H1 (cell line): ENCODE measurements around the gene GPA33.

Experiments
- CBX5 ChIP-seq: fragments of 300-800, 300-1000 bp; sonication (generic); IDR thresholded peaks from 2 replicates; pipeline ENCODE4 v1.7.1; 2016; ENCODE audit warnings: antibody characterized with exemption, low read length, low read depth
- CTCF ChIP-seq, 3 experiments: IDR thresholded peaks; 1 replicate in 2 of 3; 2 replicates in 1 of 3; pipeline versions ENCODE4 v1.5.1 to v1.6.1; 2011; ENCODE audit warnings: low read length in 3 of 3, mild to moderate bottlenecking in 3 of 3, inconsistent platforms in 2 of 3, low read depth in 1 of 3, moderate library complexity in 1 of 3; ENCODE audit not compliant: insufficient read depth in 1 of 3; ENCODE audit errors: control extremely low read depth in 1 of 3
- GABPA ChIP-seq: IDR thresholded peaks from 2 replicates; pipeline ENCODE4 v1.6.1; 2011; ENCODE audit warnings: mild to moderate bottlenecking, low read length, moderate library complexity, borderline replicate concordance; ENCODE audit not compliant: insufficient read depth
- JUN ChIP-seq: IDR thresholded peaks from 2 replicates; pipeline ENCODE4 v1.6.1; 2011; ENCODE audit warnings: low read depth, mild to moderate bottlenecking, improper control_type of control experiment, low read length
- JUND ChIP-seq: IDR thresholded peaks from 2 replicates; pipeline ENCODE4 v1.6.1; 2011; ENCODE audit warnings: mild to moderate bottlenecking, improper control_type of control experiment, low read length
- MAX ChIP-seq: IDR thresholded peaks from 2 replicates; pipeline ENCODE4 v1.6.1; 2012; ENCODE audit warnings: inconsistent platforms
- RAD21 ChIP-seq, 2 experiments: IDR thresholded peaks in 1 of 2; conservative IDR thresholded peaks in 1 of 2; 2 replicates each; pipeline ENCODE4 v1.6.1; 2011; ENCODE audit warnings: low read depth in 2 of 2, low read length in 2 of 2, improper control_type of control experiment in 1 of 2, inconsistent platforms in 1 of 2, mild to moderate bottlenecking in 1 of 2, moderate library complexity in 1 of 2
- RNF2 ChIP-seq: fragments of 200-900, 300-1000 bp; sonication (generic); IDR thresholded peaks from 2 replicates; pipeline ENCODE4 v1.7.1; 2016; ENCODE audit warnings: borderline replicate concordance, low read depth, mild to moderate bottlenecking, antibody characterized with exemption, low read length; ENCODE audit not compliant: poor library complexity, severe bottlenecking; ENCODE audit errors: missing control alignments
- SIX5 ChIP-seq: IDR thresholded peaks from 2 replicates; pipeline ENCODE4 v1.6.1; 2011; ENCODE audit warnings: mild to moderate bottlenecking, low read depth, low read length
- SUZ12 ChIP-seq: fragments of 200-600 bp; sonication (generic); IDR thresholded peaks from 2 replicates; pipeline ENCODE4 v1.6.1; 2012; ENCODE audit warnings: mild to moderate bottlenecking, inconsistent platforms, low read length, moderate library complexity, mixed read lengths
- TAF1 ChIP-seq: IDR thresholded peaks from 2 replicates; pipeline ENCODE4 v1.6.1; 2011; ENCODE audit warnings: mild to moderate bottlenecking, low read depth, low read length
- ZNF274 ChIP-seq: IDR thresholded peaks from 2 replicates; pipeline ENCODE4 v1.7.0; 2012; ENCODE audit warnings: low read length, borderline replicate concordance; ENCODE audit errors: extremely low read depth

GRCh38 chr1:167071286-167071685 lies 18.9 kb downstream of the GPA33 start:
- no peak for TF ChIP-seq CTCF (IDR thresholded peaks at IDR 0.05; ENCODE audit: control extremely low read depth in 1 of 3, insufficient read depth in 1 of 3, low read depth in 1 of 3, low read length in 3 of 3)
- no peak for TF ChIP-seq SIX5
- no peak for TF ChIP-seq GABPA
- no peak for TF ChIP-seq MAX
- no peak for TF ChIP-seq RNF2
- no peak for TF ChIP-seq ZNF274
- no peak for TF ChIP-seq JUND
- no peak for TF ChIP-seq RAD21 (IDR thresholded peaks at IDR 0.05 in 1 of 2, conservative IDR thresholded peaks at IDR 0.05 in 1 of 2; ENCODE audit: low read depth in 2 of 2, low read length in 2 of 2)
- TF ChIP-seq SUZ12 = no peak
- TF ChIP-seq JUN = no peak
- no peak for TF ChIP-seq TAF1
- no peak for TF ChIP-seq CBX5
